HL-60 (cell line): ENCODE results near the gene NFIX.

ENCODE experiments used
- DNase-seq, 2 experiments: peaks; one replicate each; pipeline ENCODE4 v3.0.0-alpha.2; 2010 to 2020; ENCODE audit warnings: low read depth in 1 of 2, low spot score in 1 of 2
- H3K27ac ChIP-seq: fragments of 250-450 bp; sonication (Bioruptor Pico); replicated peaks from 2 replicates; pipeline ENCODE4 v1.5.1; 2020; ENCODE audit warnings: mild to moderate bottlenecking, moderate library complexity
- H3K27me3 ChIP-seq: fragments of 250-450 bp; sonication (Bioruptor Pico); 2 replicates; pipeline ENCODE4 v1.5.1; 2021; ENCODE audit warnings: mild to moderate bottlenecking, moderate library complexity; ENCODE audit not compliant: insufficient read depth, poor library complexity, severe bottlenecking
- H3K4me3 ChIP-seq: replicated peaks from 2 replicates; pipeline ENCODE4 v1.5.1; 2011; ENCODE audit warnings: mild to moderate bottlenecking, control low read depth, low read length; ENCODE audit not compliant: insufficient read depth
- GABPA ChIP-seq: IDR thresholded peaks from 2 replicates; pipeline ENCODE4 v1.6.1; 2012; ENCODE audit warnings: low read depth
- POLR2AphosphoS5 ChIP-seq: IDR thresholded peaks from 2 replicates; pipeline ENCODE4 v1.6.1; 2012; ENCODE audit warnings: low read depth
- REST ChIP-seq: IDR thresholded peaks from 2 replicates; pipeline ENCODE4 v1.6.1; 2012; ENCODE audit warnings: low read depth; ENCODE audit not compliant: insufficient replicate concordance
- SPI1 ChIP-seq: IDR thresholded peaks from 2 replicates; pipeline ENCODE4 v1.6.1; 2012; ENCODE audit warnings: low read depth, mild to moderate bottlenecking, borderline replicate concordance
- TF ChIP-seq, protein P1 (sequence below): IDR thresholded peaks from one replicate; pipeline ENCODE4 v1.5.1; 2011; ENCODE audit warnings: low read length, control low read depth, inconsistent platforms; ENCODE audit not compliant: insufficient read depth

The NFIX gene

DNA sequence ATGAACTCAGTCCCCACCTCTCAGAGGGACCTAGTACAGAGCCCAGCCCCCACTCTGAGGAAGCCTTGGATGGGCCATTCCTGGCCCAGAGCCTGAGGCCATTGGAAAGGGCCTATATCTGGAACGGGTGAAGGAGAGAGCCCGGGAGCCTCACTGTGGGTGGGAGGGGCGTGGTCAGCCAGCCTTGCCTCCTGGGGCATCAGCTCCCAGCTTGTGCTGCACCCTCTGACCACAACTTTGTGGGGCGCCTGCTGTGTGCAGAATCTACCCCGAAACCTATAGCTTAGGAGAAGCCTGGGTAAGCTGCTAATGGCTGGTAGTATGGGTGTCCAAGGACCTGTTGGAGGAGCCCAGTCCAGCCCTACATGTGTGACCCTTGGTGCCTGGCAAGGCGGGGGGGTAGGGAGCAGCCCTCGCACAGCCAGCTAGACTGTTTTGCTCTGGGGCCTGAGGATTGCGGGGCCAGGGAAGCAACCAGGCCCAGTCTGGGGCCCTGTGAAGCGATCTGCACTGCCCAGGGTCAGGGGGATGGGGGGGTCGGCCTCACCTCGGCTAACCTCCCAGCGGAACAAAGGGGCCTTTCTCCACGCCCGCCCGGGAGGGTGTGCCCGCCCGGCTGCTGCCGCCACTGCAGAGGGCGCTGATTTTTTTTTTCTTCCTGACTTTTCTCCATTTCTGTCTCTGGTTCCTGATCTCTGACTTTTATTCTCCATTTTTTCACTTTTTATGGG is 65.1 kb downstream of the NFIX start:
- TF ChIP-seq, protein P1, sequence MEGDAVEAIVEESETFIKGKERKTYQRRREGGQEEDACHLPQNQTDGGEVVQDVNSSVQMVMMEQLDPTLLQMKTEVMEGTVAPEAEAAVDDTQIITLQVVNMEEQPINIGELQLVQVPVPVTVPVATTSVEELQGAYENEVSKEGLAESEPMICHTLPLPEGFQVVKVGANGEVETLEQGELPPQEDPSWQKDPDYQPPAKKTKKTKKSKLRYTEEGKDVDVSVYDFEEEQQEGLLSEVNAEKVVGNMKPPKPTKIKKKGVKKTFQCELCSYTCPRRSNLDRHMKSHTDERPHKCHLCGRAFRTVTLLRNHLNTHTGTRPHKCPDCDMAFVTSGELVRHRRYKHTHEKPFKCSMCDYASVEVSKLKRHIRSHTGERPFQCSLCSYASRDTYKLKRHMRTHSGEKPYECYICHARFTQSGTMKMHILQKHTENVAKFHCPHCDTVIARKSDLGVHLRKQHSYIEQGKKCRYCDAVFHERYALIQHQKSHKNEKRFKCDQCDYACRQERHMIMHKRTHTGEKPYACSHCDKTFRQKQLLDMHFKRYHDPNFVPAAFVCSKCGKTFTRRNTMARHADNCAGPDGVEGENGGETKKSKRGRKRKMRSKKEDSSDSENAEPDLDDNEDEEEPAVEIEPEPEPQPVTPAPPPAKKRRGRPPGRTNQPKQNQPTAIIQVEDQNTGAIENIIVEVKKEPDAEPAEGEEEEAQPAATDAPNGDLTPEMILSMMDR, result no peak
- no peak for DNase-seq
- H3K4me3 ChIP-seq, result no peak overlapping the region
- no peaks in the 10 kb centered on the region for H3K27me3 ChIP-seq
- H3K27ac ChIP-seq, result no peak overlapping the region

- TF ChIP-seq REST, result no peak
- TF ChIP-seq, protein P1, result peak; percentile 91
- no peaks in the 10 kb centered on the region for H3K27me3 ChIP-seq
- DNase-seq, result peak; percentile 41 to 63
- H3K27ac ChIP-seq, result no peak overlapping the region
- H3K4me3 ChIP-seq, result peak overlapping the region; percentile 41
These were observed 66.0 kb downstream of the NFIX start for GRCh38 chr19:13060964-13061927.

DNA sequence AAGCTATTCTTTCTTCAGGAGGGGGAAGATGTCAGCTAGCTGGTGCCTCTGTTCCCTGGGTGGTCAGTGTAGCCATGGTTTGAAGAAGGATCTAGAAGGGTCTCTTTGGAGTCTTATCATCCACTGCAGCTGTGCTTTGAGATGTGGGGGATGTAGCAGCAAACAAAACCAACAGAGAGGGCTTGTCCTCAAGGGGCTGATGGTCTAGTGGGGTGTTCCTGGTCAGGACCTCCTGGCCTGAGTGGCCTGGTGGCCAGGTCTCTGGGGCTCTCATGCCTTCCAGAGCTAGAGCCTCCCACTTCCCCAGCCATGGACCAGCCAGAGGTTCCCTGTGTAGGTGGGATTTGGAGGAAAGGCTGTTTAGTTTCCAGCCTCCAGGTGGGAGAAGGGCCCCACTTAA is 67.0 kb downstream of the NFIX start:
- Histone ChIP-seq H3K4me3 (no peak overlapping the region), H3K27me3 (no peaks in the 10 kb centered on the region), H3K27ac (no peak overlapping the region)
- TF ChIP-seq, protein P1, result no peak
- no peak for TF ChIP-seq POLR2AphosphoS5
- no peak for TF ChIP-seq SPI1
- no peak for TF ChIP-seq GABPA
- TF ChIP-seq REST, result no peak
- no peak for DNase-seq
